Measurements from ENCODE around the gene ETS1.

The ETS1 gene

DNA sequence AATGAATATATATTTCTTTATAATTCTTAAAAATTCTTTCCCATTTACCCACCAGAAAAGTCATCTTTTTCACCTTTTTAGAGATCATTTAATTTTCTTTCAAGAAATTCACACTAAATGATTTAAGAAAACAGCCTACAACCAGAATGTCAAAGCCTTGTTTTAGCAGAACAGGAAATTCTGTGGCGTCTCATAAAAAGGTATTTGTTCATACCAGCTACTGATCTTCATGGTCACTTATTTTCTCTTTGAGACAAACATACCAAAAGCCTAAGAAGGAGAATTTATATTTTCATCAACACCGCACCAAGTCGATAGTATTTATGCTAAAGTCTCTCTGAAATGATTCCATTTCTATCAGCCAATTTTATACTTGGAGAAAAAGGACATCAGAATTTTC lies 105.3 kb downstream of the ETS1 start:
- H3K79me2 ChIP-seq (ENCODE audit: insufficient read depth, low read depth), result peaks cover 27% of the 10 kb centered on the region; the same call in 1 of the 2 replicates
- peak overlapping the region; percentile 38 for H3K4me2 ChIP-seq
- peak overlapping the region; percentile 82 for H3K27ac ChIP-seq
- no peak overlapping the region for H2AFZ ChIP-seq (ENCODE audit: low read depth)
- H3K4me3 ChIP-seq (IDR thresholded peaks at IDR 0.05; ENCODE audit: insufficient read depth, low read depth, low read length), result no peak overlapping the region
- TF ChIP-seq, protein P1, sequence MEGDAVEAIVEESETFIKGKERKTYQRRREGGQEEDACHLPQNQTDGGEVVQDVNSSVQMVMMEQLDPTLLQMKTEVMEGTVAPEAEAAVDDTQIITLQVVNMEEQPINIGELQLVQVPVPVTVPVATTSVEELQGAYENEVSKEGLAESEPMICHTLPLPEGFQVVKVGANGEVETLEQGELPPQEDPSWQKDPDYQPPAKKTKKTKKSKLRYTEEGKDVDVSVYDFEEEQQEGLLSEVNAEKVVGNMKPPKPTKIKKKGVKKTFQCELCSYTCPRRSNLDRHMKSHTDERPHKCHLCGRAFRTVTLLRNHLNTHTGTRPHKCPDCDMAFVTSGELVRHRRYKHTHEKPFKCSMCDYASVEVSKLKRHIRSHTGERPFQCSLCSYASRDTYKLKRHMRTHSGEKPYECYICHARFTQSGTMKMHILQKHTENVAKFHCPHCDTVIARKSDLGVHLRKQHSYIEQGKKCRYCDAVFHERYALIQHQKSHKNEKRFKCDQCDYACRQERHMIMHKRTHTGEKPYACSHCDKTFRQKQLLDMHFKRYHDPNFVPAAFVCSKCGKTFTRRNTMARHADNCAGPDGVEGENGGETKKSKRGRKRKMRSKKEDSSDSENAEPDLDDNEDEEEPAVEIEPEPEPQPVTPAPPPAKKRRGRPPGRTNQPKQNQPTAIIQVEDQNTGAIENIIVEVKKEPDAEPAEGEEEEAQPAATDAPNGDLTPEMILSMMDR (conservative IDR thresholded peaks at IDR 0.05; ENCODE audit: low read depth, low read length), result no peak
- H3K4me1 ChIP-seq (ENCODE audit: low read depth, poor library complexity, severe bottlenecking), result peaks cover 84% of the 10 kb centered on the region
- H3K27me3 ChIP-seq (ENCODE audit: insufficient read depth, low read depth), result no peaks in the 10 kb centered on the region
- H3K36me3 ChIP-seq (ENCODE audit: insufficient read depth), result no peaks in the 10 kb centered on the region
- no peak overlapping the region for H3K9ac ChIP-seq
- H4K20me1 ChIP-seq (ENCODE audit: insufficient read depth), result no peaks in the 10 kb centered on the region

DNA sequence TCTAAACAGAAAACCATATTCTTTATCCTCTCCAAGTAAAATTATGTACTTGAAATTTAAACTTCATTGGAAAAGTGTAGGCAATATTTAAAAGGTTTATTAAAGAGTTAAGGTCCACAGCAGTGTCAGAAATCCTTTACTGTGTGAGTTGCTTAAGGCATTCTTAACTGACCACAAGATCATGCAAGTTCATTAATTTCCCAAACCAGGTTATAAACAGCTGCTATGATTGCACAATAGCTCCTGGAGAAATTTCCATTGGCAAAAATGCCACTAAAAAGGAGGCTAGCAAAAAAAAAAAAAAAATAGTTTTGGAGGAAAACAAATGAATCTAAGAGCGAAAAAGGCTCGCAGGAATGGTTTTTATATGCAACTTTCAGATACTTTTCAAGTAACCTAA lies 106.2 kb downstream of the ETS1 start:
- no peak overlapping the region for H2AFZ ChIP-seq (ENCODE audit: low read depth)
- H3K36me3 ChIP-seq (ENCODE audit: insufficient read depth), result no peaks in the 10 kb centered on the region
- no peak overlapping the region; the same call in 1 of the 2 replicates for H3K27ac ChIP-seq
- no peaks in the 10 kb centered on the region for H4K20me1 ChIP-seq (ENCODE audit: insufficient read depth)
- no peaks in the 10 kb centered on the region for H3K27me3 ChIP-seq (ENCODE audit: insufficient read depth, low read depth)
- H3K4me3 ChIP-seq (IDR thresholded peaks at IDR 0.05; ENCODE audit: insufficient read depth, low read depth, low read length), result no peak overlapping the region
- H3K9ac ChIP-seq, result no peak overlapping the region
- peaks cover 19% of the 10 kb centered on the region; the same call in 1 of the 2 replicates for H3K79me2 ChIP-seq (ENCODE audit: insufficient read depth, low read depth)
- H3K4me2 ChIP-seq, result peak overlapping the region; percentile 38
- peaks cover 87% of the 10 kb centered on the region for H3K4me1 ChIP-seq (ENCODE audit: low read depth, poor library complexity, severe bottlenecking)
- TF ChIP-seq, protein P1 (conservative IDR thresholded peaks at IDR 0.05; ENCODE audit: low read depth, low read length), result no peak

DNA sequence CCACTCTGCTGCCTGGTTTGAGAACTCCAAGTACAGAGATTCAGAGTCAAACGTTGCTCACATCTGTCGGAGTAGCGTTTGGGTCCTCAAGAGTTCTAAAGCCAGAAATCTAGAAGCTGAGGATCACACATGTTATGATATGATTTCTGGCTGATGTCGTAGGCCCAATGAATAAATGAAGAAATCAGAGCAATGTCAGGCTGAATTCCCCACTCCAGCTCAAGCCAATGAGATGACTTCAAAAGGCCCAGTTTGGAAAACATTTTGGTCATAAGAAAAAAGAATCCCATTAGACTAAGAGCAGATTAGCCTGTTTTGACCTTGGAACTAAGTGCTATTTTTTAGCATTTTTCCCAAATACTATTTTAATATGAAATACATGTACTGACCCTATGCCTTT lies 106.7 kb downstream of the ETS1 start:
- Histone ChIP-seq H3K79me2 (ENCODE audit: insufficient read depth, low read depth) (peaks cover 18% of the 10 kb centered on the region; the same call in 1 of the 2 replicates), H3K36me3 (ENCODE audit: insufficient read depth) (no peaks in the 10 kb centered on the region)

GRCh38 chr11:128480066-128480465 lies 107.3 kb downstream of the ETS1 start:
- no peak overlapping the region for H2AFZ ChIP-seq (ENCODE audit: low read depth)
- H3K27me3 ChIP-seq (ENCODE audit: insufficient read depth, low read depth), result no peaks in the 10 kb centered on the region
- H3K27ac ChIP-seq, result no peak overlapping the region
- H3K4me3 ChIP-seq (IDR thresholded peaks at IDR 0.05; ENCODE audit: insufficient read depth, low read depth, low read length), result no peak overlapping the region
- H4K20me1 ChIP-seq (ENCODE audit: insufficient read depth), result no peaks in the 10 kb centered on the region
- H3K4me2 ChIP-seq, result no peak overlapping the region
- TF ChIP-seq, protein P1 (conservative IDR thresholded peaks at IDR 0.05; ENCODE audit: low read depth, low read length), result no peak
- peaks cover 18% of the 10 kb centered on the region; the same call in 1 of the 2 replicates for H3K79me2 ChIP-seq (ENCODE audit: insufficient read depth, low read depth)
- peaks cover 87% of the 10 kb centered on the region for H3K4me1 ChIP-seq (ENCODE audit: low read depth, poor library complexity, severe bottlenecking)
- H3K36me3 ChIP-seq (ENCODE audit: insufficient read depth), result no peaks in the 10 kb centered on the region
- no peak overlapping the region for H3K9ac ChIP-seq

More for the DNA sequence above, 106.7 kb downstream of the ETS1 start:
- Histone ChIP-seq H3K27me3 (ENCODE audit: insufficient read depth, low read depth) (no peaks in the 10 kb centered on the region), H3K9ac (no peak overlapping the region), H3K4me3 (IDR thresholded peaks at IDR 0.05; ENCODE audit: insufficient read depth, low read depth, low read length) (no peak overlapping the region), H3K4me2 (peak overlapping the region; percentile 38; the same call in 1 of the 2 replicates), H3K4me1 (ENCODE audit: low read depth, poor library complexity, severe bottlenecking) (peaks cover 87% of the 10 kb centered on the region), H3K27ac (no peak overlapping the region), H2AFZ (ENCODE audit: low read depth) (no peak overlapping the region), H4K20me1 (ENCODE audit: insufficient read depth) (no peaks in the 10 kb centered on the region)
- TF ChIP-seq, protein P1 (conservative IDR thresholded peaks at IDR 0.05; ENCODE audit: low read depth, low read length), result no peak
